Thyroid gland (tissue), 4 donors: ENCODE data around the gene ADARB2. TPM values are rescaled to one million over a fixed set of nuclear protein-coding genes. Genes with fewer than 3 reads are reported as not detected.

Source experiments
- DNase-seq, 2 donors: peaks; one replicate each; pipeline ENCODE4 v3.0.0-alpha.2; 2019
- H3K27ac ChIP-seq, 3 donors: fragments of 200-600 bp; sonication (generic); 1 replicate in 2 of 3; 2 replicates in 1 of 3; pipeline ENCODE4 v1.5.1; 2016 to 2019; ENCODE audit warnings: mild to moderate bottlenecking in 1 of 3, moderate library complexity in 1 of 3
- H3K27me3 ChIP-seq: fragments of 200-600 bp; sonication (generic); one replicate; pipeline ENCODE4 v1.5.1; 2019
- H3K36me3 ChIP-seq, 2 donors: fragments of 200-600 bp; sonication (generic); one replicate each; pipeline ENCODE4 v1.5.1; 2016 to 2019
- H3K4me1 ChIP-seq, 2 donors: fragments of 200-600 bp; sonication (generic); one replicate each; pipeline ENCODE4 v1.5.1; 2017 to 2019
- H3K4me3 ChIP-seq, 3 donors: fragments of 200-600 bp; sonication (generic); replicated peaks in 1 of 3; 1 replicate in 2 of 3; 2 replicates in 1 of 3; pipeline ENCODE4 v1.5.1; 2016; ENCODE audit warnings: mild to moderate bottlenecking in 1 of 3
- H3K9me3 ChIP-seq: fragments of 200-600 bp; sonication (generic); one replicate; pipeline ENCODE4 v1.5.1; 2017
- CTCF ChIP-seq, 6 experiments: fragments of 200-600 bp in 3 of 6; fragments of 450-650 bp in 3 of 6; sonication (generic) in 3 of 6; IDR thresholded peaks; one replicate each; pipeline ENCODE4 v1.5.1; 2016 to 2019; ENCODE audit warnings: antibody characterized with exemption in 6 of 6, mild to moderate bottlenecking in 2 of 6, inconsistent platforms in 1 of 6, moderate library complexity in 1 of 6
- POLR2A ChIP-seq, 2 donors: fragments of 450-650 bp; IDR thresholded peaks; one replicate each; pipeline ENCODE4 v1.6.1; 2017; ENCODE audit warnings: antibody characterized with exemption in 2 of 2, mild to moderate bottlenecking in 2 of 2, moderate library complexity in 1 of 2
- WGBS, 2 donors: methylation state at CpG; one replicate each; pipeline ENCODE4 v1.1.5; 2017; 5-methylcytosine and 5-hydroxymethylcytosine counted together
- intact Hi-C: fragments of 100-400 bp; cut with DNase I; formaldehyde crosslinking; loops from one replicate; pipeline ENCODE4 v1.15.1; 2023
- total RNA-seq, 4 donors: library from RNA; depleted of rRNA; stranded (reverse); fragments of >200 nt; gene quantifications; one replicate each; pipeline ENCODE4 v1.2.3, GENCODE V29; 2016

The ADARB2 gene
- total RNA-seq, 4 donors from 2014 or later: 0.08 to 0.15 TPM; not detected in 2

- Histone ChIP-seq H3K4me1 (no peaks in the 10 kb centered on the region), H3K36me3 (no peaks in the 10 kb centered on the region), H3K27ac (no peak overlapping the region), H3K4me3 (no peak overlapping the region), H3K9me3 (no peaks in the 10 kb centered on the region), H3K27me3 (no peaks in the 10 kb centered on the region)
- intact Hi-C loops: no loop called here
- WGBS, 2 donors: 25 to 28% methylated on average over 6 of the region's 6 CpGs
- TF ChIP-seq CTCF (IDR thresholded peaks at IDR 0.05): no peak
- no peak for TF ChIP-seq POLR2A (IDR thresholded peaks at IDR 0.05)
- no peak for DNase-seq
Measured at GRCh38 chr10:1475771-1476454, 261.4 kb downstream of the ADARB2 start.

GRCh38 chr10:1475098-1475591 lies 262.2 kb downstream of the ADARB2 start:
- Histone ChIP-seq H3K27ac (no peak overlapping the region), H3K9me3 (no peaks in the 10 kb centered on the region), H3K4me3 (no peak overlapping the region), H3K27me3 (no peaks in the 10 kb centered on the region), H3K36me3 (no peaks in the 10 kb centered on the region), H3K4me1 (no peaks in the 10 kb centered on the region)
- intact Hi-C loops: no loop called here
- 30 to 50% methylated on average over 10 to 15 of the region's 16 CpGs for WGBS, 2 donors
- TF ChIP-seq CTCF (IDR thresholded peaks at IDR 0.05) (no peak), POLR2A (IDR thresholded peaks at IDR 0.05) (no peak)
- DNase-seq: no peak

- intact Hi-C loops: no loop called here
- Histone ChIP-seq H3K9me3 (no peaks in the 10 kb centered on the region), H3K36me3 (no peaks in the 10 kb centered on the region), H3K4me3 (no peak overlapping the region), H3K4me1 (no peaks in the 10 kb centered on the region), H3K27ac (no peak overlapping the region), H3K27me3 (no peaks in the 10 kb centered on the region)
- no peak for TF ChIP-seq CTCF (IDR thresholded peaks at IDR 0.05)
- no peak for TF ChIP-seq POLR2A (IDR thresholded peaks at IDR 0.05)
- 78 to 88% methylated on average over 35 to 36 of the region's 36 CpGs for WGBS, 2 donors
- no peak for DNase-seq
Measured at GRCh38 chr10:1474376-1475097, 262.8 kb downstream of the ADARB2 start.

GRCh38 chr10:1473874-1474273 lies 263.5 kb downstream of the ADARB2 start:
- TF ChIP-seq CTCF (IDR thresholded peaks at IDR 0.05) (no peak), POLR2A (IDR thresholded peaks at IDR 0.05) (no peak)

More at GRCh38 chr10:1473874-1474273, 263.5 kb downstream of the ADARB2 start:
- no peaks in the 10 kb centered on the region for H3K4me1 ChIP-seq
- no peak overlapping the region for H3K4me3 ChIP-seq
- intact Hi-C loops: no loop called here
- no peak for DNase-seq
- WGBS, 2 donors: 65 to 73% methylated on average over 11 of the region's 11 CpGs
- no peak overlapping the region for H3K27ac ChIP-seq
- H3K9me3 ChIP-seq: no peaks in the 10 kb centered on the region
- no peaks in the 10 kb centered on the region for H3K36me3 ChIP-seq
- H3K27me3 ChIP-seq: no peaks in the 10 kb centered on the region
